ENCODE results near the gene ROCK1.
"Not testable (repeated sequence)": the region's sequence is repeated elsewhere in the genome, so short reads cannot be mapped to it uniquely, and the experiment has no call there.

The ROCK1 gene

GRCh38 chr18:21111346-21112139 lies at the start of gene ROCK1:
ROCK1 (minus strand) TSS chr18:21111813; CDS start chr18:21110910, 903 bp downstream.
- no peak for FAIRE-seq

DNA sequence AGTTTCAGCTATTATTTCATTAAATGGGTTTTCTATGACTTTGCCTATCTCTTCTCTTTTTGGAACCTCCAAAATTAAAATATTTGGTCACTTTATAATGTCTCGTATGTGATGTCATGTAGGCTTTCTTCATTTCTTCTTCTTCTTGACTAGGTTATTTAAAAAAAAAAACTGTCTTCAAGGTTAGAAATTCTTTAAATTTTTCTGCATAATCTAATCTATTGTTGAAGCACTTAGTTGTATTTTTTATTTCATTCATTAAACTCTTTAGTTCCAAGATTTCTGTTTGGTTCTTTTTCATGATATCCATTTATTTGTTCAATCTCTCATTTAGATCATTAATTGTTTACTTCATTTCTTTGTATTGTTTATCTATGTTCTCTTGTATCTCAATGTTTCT lies 43.8 kb upstream of the ROCK1 start:
- FAIRE-seq: no peak

- FAIRE-seq: no peak
Observed at GRCh38 chr18:21146016-21146415, 34.4 kb upstream of the ROCK1 start.

- FAIRE-seq: no peak
Observed at GRCh38 chr18:21145371-21145770, 33.8 kb upstream of the ROCK1 start.

DNA sequence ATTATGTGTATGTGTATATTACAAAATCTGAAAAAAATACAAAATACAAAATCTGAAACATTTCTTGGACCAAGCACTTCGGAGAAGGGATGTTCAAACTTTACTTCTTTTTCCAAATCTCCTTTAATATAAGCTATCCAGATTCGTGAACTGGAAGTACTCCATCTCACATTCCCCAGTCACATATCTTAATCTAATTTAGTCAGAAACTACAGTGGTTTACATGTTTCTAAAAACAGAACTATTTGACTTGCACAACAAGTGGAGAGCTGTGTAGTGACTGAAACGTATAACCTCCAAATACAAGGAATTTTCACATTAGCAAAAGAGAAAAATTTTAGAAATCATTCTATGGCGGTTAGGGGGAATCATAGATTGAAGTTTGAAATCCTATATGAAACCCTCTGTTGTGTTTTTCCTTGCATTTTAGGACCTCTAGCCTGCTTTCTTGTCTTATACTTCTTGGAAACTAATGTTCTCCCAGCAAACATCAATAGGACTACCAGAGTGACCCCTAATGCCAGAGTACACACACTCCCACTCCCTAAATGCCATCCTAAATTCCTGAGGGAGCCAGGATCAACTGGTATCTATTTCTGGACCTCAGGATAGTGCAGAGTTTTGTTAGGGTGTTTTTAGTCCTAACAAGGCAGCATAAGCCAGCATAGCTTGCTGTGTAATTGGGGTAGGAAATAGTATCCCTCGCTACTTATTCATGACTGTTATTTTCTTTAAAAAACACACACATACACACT lies 30.2 kb upstream of the ROCK1 start:
- FAIRE-seq: no peak

DNA sequence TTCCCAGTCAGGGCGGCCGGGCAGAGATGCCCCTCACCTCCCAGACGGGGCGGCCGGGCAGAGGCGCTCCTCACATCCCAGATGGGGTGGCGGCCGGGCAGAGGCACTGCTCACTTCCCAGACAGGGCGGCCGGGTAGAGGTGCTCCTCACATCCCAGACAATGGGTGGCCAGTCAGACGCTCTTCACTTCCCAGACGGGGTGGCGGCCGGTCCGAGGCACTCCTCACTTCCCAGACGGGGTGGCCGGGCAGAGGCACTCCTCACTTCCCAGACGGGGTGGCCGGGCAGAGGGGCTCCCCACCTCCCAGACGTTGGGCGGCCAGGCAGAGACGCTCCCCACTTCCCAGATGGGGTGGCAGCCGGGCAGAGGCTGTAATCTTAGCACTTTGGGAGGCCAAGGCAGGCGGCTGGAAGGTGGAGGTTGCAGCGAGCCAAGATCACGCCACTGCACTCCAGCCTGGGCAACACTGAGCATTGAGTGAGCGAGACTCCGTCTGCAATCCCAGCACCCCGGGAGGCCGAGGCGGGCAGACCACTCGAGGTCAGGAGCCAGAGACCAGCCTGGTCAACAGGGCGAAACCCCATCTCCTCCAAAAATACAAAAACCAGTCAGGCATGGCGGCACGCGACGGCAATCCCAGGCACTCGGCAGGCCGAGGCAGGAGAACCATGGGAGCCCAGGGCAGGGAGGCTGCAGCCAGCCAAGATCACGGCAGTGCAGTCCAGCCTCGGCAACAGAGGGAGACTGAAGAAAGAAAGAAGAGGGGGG lies 26.3 kb upstream of the ROCK1 start:
- not testable (repeated sequence) for FAIRE-seq

GRCh38 chr18:21134895-21135294 lies 23.3 kb upstream of the ROCK1 start:
- FAIRE-seq: no peak

GRCh38 chr18:21132398-21132918 lies 20.8 kb upstream of the ROCK1 start:
- FAIRE-seq: no peak

- FAIRE-seq: no peak
Observed at GRCh38 chr18:21131698-21132227, 20.1 kb upstream of the ROCK1 start.

DNA sequence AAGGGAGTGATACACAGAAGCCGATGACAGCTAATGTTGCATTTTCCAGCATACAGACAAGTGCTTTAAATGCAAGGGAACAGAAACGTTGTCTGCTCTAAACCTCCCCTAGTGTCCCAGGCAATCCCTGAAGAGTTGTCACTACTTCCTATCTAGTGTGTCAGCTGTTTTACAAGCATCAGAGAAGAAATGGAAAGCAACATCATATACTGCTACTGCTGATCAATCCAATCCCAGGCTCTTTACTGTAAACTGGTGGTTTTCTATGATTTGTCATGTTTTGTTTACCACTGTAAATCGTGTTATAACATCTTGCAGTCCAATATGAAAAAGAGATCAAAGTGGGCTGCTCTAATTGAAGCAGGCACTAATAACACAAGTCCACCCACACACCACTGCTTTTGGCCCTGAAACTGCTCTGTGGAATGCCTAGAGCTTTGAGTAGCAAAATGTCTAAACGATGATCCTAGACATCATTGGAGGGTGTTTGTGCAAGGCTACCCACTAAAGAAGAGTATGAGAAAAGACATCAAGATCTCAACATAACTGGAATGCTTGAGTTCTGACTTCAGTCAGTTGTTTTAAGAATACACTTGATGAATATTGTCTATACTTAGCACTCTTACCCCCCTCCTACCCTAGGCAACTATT lies 18.1 kb upstream of the ROCK1 start:
- FAIRE-seq: no peak

- no peak for FAIRE-seq
Observed at GRCh38 chr18:21123290-21123926, 11.8 kb upstream of the ROCK1 start.

GRCh38 chr18:21118806-21119205 lies 7.2 kb upstream of the ROCK1 start:
- no peak for FAIRE-seq

DNA sequence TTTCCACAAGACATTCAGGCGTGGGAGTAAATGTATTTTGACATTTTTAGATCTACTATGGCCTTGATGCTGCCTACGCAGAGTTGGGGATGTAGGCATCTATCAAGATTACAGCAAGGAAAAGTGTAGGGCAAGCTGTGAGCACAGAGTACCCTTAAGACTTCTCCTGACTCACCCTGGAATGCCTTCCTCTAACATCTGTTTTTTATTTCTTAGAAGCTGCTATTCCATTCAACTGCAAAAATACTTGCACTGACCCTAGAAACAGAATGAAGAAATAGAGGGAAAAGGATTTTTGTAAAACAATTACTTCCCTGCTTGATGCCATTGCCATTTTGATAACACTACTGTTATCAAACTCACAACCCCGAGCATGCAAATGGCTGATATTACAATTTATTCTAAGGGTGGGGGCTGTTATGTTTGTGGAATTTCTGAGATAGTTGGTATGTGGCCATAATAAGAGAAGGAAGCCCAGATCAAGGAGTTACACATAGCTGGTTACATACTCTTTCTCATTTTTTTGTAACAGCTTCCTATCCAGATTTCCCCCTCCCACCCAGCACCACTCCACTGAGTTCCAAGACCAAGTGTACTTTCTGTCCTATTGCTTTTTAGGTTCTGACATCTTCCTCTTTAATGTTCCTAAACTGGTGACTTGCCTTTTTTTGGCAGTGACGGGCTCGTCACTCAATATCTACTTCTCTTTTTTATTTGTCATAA lies 6.0 kb upstream of the ROCK1 start:
- FAIRE-seq: no peak

- FAIRE-seq: no peak
Observed at GRCh38 chr18:21115519-21116411, 4.2 kb upstream of the ROCK1 start.

GRCh38 chr18:21112543-21113105 lies 1.0 kb upstream of the ROCK1 start:
- FAIRE-seq: no peak

GRCh38 chr18:21112140-21112473 lies 494 bp upstream of the ROCK1 start:
- FAIRE-seq: no peak

DNA sequence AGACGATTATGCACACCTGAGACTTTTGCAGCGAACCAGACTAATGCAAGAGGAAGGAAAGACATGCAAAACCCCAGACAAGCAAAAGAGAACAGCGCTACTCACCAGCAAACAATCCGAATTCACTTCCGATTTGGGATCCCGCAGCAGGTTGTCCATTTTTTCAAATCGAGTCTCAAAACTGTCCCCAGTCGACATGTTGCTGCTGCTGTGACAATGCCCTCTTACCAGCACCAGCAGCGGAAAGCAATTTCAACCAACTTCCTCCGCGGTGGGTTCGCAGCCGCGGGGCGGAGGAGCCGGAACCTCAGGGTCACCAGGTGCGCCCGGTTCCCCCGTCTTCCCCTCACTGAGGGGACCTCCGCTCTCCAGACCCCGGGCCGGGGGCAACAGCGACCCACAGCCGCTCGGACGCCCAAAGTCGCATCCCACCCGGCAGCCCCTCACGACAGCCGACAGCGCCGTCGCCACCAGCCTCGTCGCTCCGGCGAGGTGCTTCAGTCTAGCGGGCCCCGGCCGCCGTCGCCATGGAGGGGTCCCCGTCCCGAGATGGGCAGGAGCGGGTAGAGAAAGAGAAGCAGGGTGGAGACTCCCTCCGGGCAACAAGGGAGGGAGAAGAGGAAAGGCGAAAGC lies 784 bp downstream of the ROCK1 start:
- no peak for FAIRE-seq

- no peak for FAIRE-seq
Observed at GRCh38 chr18:21109936-21110712, 1.5 kb downstream of the ROCK1 start.

- no peak for FAIRE-seq
Observed at GRCh38 chr18:21105936-21106335, 5.7 kb downstream of the ROCK1 start.
